Panc1 (cell line): Measurements from ENCODE around the gene RMND5A.

Experiments
- CTCF ChIP-seq: fragments of 450-650 bp; IDR thresholded peaks from 2 replicates; pipeline ENCODE4 v1.5.1; 2017; ENCODE audit warnings: mild to moderate bottlenecking
- POLR2AphosphoS5 ChIP-seq: IDR thresholded peaks from 2 replicates; pipeline ENCODE4 v1.6.1; 2012; ENCODE audit warnings: mild to moderate bottlenecking, low read depth, low read length, moderate library complexity
- REST ChIP-seq, 2 experiments: IDR thresholded peaks; 2 replicates each; pipeline ENCODE4 v1.6.1; 2011 to 2012; ENCODE audit warnings: low read depth in 2 of 2, control low read depth in 1 of 2, low read length in 1 of 2, mild to moderate bottlenecking in 1 of 2, moderate library complexity in 1 of 2; ENCODE audit not compliant: insufficient read depth in 1 of 2
- SIN3A ChIP-seq: IDR thresholded peaks from 2 replicates; pipeline ENCODE4 v1.6.1; 2012; ENCODE audit warnings: low read depth, mild to moderate bottlenecking, low read length, moderate library complexity, borderline replicate concordance; ENCODE audit not compliant: insufficient read depth
- TCF7L2 ChIP-seq: IDR thresholded peaks from 2 replicates; pipeline ENCODE4 v1.6.1; 2011; ENCODE audit warnings: mild to moderate bottlenecking, low read depth, low read length, inconsistent platforms

GRCh38 chr2:86783615-86784339 lies 63.7 kb downstream of the RMND5A start:
- no peak for TF ChIP-seq REST (IDR thresholded peaks at IDR 0.05; ENCODE audit: insufficient read depth in 1 of 2, low read depth in 2 of 2, low read length in 1 of 2)
- TF ChIP-seq POLR2AphosphoS5: no peak
- TF ChIP-seq CTCF: no peak
- TF ChIP-seq SIN3A: no peak
- TF ChIP-seq TCF7L2: no peak
